ENCODE data around the gene APMAP. TPM values are rescaled to one million over a fixed set of nuclear protein-coding genes. Genes with fewer than 3 reads are reported as not detected.

Gene APMAP
- total and polyA plus RNA-seq, 9 of the 15 experiments (the other 6 are each of a cell fraction or from before 2014, with no cell fraction given) = 6.7 to 18.2 (median 14.4) TPM

- TF ChIP-seq PATZ1 (CRISPR knock-in tag; IDR thresholded peaks at IDR 0.05; ENCODE audit: borderline replicate concordance) (no peak), MGA (IDR thresholded peaks at IDR 0.05) (peak; percentile 93), E2F6 (IDR thresholded peaks at IDR 0.05; ENCODE audit: borderline replicate concordance in 1 of 2, extremely low read depth in 1 of 2, insufficient read depth in 1 of 2, insufficient read length in 1 of 2, low read depth in 1 of 2, low read length in 1 of 2, poor library complexity in 1 of 2, severe bottlenecking in 1 of 2) (peak; percentile 86 to 95), PHB2 (IDR thresholded peaks at IDR 0.05; ENCODE audit: low read depth) (no peak), U2AF2 (optimal IDR thresholded peaks at IDR 0.05; ENCODE audit: low read depth, low read length) (no peak), THRA (IDR thresholded peaks at IDR 0.05) (no peak), ZNF280B (CRISPR knock-in tag; IDR thresholded peaks at IDR 0.05) (no peak)
Observed at GRCh38 chr20:24992487-24993205, at the start of gene APMAP (continued).

All from K562 (cell line).